CD4-positive, alpha-beta T cell treated with Interleukin-15 for 4 hours (primary cell): ENCODE measurements around the gene DGKD.

Experiments used
- DNase-seq: peaks from one replicate; pipeline ENCODE4 v3.0.0-alpha.2; 2020; ENCODE audit warnings: low spot score

The DGKD gene

DNA sequence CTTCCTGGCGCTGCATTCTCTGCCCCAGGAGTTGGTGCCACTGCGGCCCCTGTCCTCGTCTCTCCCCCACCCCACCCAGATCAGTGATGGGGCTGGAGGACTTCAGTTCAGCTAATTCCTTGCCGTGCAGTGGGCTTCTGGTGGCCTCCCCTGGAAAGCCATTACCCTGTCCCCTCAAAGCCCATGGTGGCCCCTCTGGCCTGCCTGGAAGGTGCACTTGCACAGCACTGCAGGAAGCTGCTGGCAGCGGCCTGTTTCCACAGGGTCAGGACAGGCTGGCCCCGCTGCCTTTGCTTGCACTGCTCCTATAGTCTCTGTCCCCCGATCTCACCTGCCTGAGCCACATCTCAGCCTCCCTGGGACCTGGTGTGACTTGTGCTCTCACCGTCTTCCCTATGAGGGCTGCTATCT is 107.2 kb downstream of the DGKD start:
- DNase-seq: no peak

GRCh38 chr2:233462202-233462785 is 108.0 kb downstream of the DGKD start:
- DNase-seq: no peak

- no peak for DNase-seq
Measured at GRCh38 chr2:233462826-233463470, 108.7 kb downstream of the DGKD start.

- DNase-seq: no peak
Measured at GRCh38 chr2:233463586-233463985, 109.3 kb downstream of the DGKD start.

- DNase-seq: no peak
Measured at GRCh38 chr2:233464056-233464455, 109.8 kb downstream of the DGKD start.

DNA sequence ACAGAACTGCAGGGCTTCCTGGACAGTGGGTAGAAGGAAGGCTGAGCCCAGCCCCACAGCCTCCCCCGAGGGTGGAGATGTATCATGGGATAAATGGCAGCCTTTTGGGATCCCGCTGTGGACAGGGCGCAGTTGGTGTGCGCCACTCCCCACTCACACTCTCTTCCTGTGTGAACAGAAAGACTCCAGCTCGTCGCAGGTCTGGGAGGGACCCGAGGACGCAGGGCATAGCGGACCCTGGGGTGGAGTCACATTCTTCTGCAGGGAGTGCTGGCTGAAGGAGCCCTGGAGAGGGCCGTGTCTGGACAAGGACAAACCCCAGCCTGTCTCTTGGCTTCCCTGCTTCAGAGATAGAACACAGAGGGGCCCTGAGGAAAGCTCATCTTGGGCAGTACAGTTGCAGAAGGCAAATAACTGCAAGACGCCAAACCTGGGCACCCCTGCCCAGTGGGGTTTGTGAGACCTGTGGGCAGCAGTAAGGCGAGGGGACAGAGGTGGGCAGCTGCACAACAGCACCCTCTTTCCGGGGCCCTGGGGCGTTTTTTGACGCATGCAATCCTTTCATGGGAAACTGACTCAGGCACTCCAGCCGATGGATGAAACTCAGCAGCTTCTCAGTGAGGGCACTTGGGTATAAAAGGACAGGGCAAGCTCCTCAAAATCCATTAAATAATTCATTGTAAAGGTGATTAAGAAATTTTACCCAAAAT is 110.4 kb downstream of the DGKD start:
- DNase-seq: no peak

- DNase-seq: no peak
Measured at GRCh38 chr2:233466991-233467603, 112.8 kb downstream of the DGKD start.

DNA sequence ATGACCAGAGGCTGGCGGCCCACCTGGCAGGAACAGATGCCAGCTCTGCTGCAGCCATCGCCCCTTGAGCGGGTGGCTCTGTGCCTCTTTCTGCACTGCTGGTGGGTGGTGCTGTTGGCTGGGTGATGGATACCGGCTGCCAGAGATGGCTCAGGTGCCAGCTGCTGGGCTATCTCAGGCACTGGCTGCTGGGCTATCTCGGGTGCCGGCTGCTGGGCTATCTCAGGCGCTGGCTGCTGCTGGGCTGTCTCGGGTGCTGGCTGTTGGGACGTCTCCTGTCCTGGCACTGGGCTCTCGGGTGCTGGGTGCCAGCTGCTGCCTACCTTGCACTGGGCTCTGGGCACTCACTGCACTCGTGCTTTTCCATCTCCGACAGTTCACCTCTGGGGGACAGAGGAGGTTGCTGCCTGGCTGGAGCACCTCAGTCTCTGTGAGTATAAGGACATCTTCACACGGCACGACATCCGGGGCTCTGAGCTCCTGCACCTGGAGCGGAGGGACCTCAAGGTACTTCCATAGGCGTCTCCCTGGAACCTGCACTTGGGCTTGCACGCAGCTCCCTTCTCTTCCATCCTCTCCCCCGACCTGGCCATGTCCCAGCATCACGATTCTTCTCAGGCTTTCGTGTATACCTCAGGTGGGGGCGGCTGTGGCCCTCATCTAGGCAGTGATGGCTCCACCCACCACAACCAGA is 113.9 kb downstream of the DGKD start:
- no peak for DNase-seq

DNA sequence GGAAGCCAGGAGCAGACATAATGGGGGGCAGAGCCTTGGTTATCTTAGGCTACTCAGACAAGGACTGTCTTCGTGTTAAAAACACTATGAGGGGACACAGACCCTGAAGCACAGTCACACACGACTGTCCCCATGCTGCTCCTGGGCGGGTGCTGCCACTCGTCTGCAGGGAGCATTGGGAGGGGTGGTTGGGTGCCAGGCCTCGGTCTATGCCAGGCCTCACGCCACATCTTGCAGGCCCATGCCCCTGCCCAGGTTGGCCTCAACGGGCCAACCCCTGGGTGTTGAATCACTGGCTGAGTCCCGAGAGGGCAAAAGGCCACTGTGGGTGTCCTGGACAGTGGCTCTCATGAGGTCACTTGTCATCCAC is 114.4 kb downstream of the DGKD start:
- no peak for DNase-seq

GRCh38 chr2:233469261-233470010 is 115.1 kb downstream of the DGKD start:
- DNase-seq: no peak

DNA sequence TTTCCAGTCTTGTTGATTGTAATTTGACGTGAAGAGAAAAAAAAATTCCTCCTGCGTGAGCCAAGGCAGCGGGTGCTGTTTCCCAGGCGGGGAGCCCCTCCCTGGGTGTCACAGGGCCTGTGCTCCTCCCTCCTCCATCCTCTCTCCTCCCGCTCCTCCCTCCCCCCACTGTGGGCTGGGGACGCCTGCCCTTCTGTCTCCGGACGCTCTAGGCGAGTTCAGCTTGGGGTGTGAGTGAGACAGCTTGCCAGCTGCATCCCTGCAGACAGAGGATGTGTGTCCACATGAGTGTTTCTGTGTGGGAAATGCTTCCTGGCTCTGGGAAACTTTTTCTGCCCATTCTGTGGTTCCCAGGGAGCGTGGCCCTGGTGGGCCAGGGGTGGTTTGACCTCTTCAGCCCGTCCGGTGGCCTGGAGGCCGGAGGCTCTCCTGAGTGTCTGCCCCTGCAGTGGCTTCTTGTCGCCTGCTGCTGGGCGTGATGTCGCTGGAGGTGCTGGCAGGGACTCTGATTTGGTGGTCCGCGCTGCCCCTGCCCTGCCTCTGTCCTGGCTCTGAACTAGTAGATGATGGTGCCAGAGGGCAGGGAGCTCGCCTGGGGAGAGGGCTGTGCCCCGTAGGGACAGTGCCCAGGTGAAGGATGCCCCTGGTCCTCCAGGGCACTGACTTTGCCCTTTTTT is 115.9 kb downstream of the DGKD start:
- no peak for DNase-seq

DNA sequence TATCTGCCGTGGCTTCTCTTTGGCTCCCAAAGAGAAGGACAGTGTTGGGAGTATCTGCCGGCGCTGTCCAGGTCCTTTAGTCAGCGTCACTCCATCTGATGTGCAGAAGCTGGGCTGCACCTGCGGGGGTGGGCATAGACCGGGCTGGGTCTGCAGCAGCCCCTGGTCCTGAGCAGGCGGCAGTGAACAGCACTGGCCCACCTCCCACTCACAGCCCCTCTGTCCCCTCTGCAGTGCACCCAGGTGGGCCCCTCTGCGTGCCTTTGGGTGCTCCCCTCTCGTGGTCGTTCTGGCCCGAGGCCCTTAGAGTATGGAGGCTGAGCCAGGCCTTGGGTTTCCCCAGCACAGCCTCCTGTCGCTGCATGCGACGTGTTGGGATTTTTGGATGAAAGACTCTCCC is 116.5 kb downstream of the DGKD start:
- no peak for DNase-seq

DNA sequence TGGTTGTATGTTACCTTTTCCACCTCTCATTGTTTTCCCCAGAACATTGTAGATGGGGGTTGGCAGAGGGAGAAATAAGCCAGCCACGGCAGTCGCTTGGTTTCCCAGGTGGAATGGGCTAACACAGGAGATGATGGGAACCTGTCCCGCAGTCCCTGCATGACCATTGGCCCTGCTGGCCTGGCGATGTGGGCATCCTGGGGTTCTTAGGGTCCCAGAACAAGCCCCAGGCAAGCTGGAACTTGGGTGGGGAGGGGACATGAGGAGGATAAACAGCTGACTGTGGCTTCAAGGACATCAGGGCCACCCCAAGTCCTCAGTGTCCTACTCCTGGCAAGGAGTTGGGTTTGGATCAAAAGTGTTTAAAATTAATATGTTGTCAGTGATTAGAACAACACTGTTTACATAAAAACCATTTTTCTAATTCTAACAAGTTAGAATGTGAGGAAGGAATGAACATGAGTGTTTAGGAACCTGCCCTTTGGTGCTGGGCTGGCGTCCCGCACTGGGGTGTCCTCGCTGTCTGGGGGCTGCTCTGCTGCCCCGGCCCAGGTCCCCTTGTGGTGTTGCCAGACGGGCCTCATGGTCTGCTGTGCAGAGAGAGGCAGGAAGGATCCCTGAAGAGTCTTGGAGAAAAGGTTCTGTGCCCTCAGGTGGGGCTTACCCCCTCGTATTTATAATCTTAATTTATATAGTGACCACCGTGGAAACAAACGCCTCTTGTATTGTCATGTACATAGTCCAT is 117.2 kb downstream of the DGKD start:
- DNase-seq: no peak

DNA sequence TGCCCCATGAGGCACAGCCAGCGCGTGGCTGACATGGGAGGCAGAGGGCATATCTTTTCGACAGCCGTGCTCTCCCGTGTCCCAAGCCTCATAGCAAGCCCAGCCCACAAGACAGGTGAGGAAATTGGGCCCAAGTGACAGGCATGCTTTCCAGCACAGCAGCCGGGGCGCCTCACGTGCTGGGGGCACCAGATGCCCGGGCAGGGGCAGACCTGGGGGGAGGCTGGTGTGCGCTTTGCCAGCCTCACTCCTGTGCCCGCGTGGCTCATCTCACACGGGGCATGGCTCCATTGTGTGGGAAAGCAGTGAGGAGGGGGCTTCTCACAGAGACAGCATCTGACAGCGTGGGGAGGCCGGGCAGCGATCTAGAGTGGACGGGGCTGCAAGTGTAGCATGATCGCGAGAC is 119.1 kb downstream of the DGKD start:
- no peak for DNase-seq

GRCh38 chr2:233473878-233474277 is 119.6 kb downstream of the DGKD start:
- no peak for DNase-seq

- DNase-seq: no peak
Measured at GRCh38 chr2:233474308-233475160, 120.2 kb downstream of the DGKD start.

GRCh38 chr2:233476063-233476410 is 121.7 kb downstream of the DGKD start:
- DNase-seq: no peak

- no peak for DNase-seq
Measured at GRCh38 chr2:233476651-233477547, 122.6 kb downstream of the DGKD start.
